Liver (tissue), 9 donors: Measurements from ENCODE around the gene ANXA3. TPM values are rescaled to one million over a fixed set of nuclear protein-coding genes. Genes with fewer than 3 reads are reported as not detected.

Experiments
- DNase-seq: peaks from one replicate; pipeline ENCODE4 v3.0.0-alpha.2; 2017; ENCODE audit warnings: low spot score
- H3K27ac ChIP-seq, 2 donors: one replicate each; pipeline ENCODE4 v1.7.0; 2013; ENCODE audit warnings: inconsistent platforms in 2 of 2, low read length in 2 of 2, control low read depth in 1 of 2, low read depth in 1 of 2, mild to moderate bottlenecking in 1 of 2
- H3K27me3 ChIP-seq, 4 donors: one replicate each; pipeline versions ENCODE4 v1.6.1 to v1.7.0; 2013; ENCODE audit warnings: low read length in 3 of 4, inconsistent platforms in 1 of 4, mild to moderate bottlenecking in 1 of 4, moderate library complexity in 1 of 4; ENCODE audit not compliant: control insufficient read depth in 4 of 4, insufficient read depth in 4 of 4
- H3K36me3 ChIP-seq, 4 donors: one replicate each; pipeline versions ENCODE4 v1.6.1 to v1.7.0; 2013; ENCODE audit warnings: low read length in 3 of 4, mild to moderate bottlenecking in 3 of 4, low read depth in 1 of 4, moderate library complexity in 1 of 4; ENCODE audit not compliant: control insufficient read depth in 4 of 4, insufficient read depth in 3 of 4
- H3K4me1 ChIP-seq, 4 donors: one replicate each; pipeline versions ENCODE4 v1.6.1 to v1.7.0; 2013; ENCODE audit warnings: low read length in 3 of 4, mild to moderate bottlenecking in 3 of 4, moderate library complexity in 1 of 4; ENCODE audit not compliant: control insufficient read depth in 4 of 4, insufficient read depth in 4 of 4
- H3K4me3 ChIP-seq, 3 donors: one replicate each; pipeline versions ENCODE4 v1.6.1 to v1.7.0; 2013; ENCODE audit warnings: low read length in 3 of 3, control low read depth in 1 of 3, low read depth in 1 of 3, mild to moderate bottlenecking in 1 of 3
- H3K9ac ChIP-seq, 2 donors: one replicate each; pipeline ENCODE4 v1.7.0; 2013; ENCODE audit warnings: low read length in 2 of 2, mild to moderate bottlenecking in 2 of 2, moderate library complexity in 2 of 2, control low read depth in 1 of 2, low read depth in 1 of 2
- H3K9me3 ChIP-seq, 4 donors: one replicate each; pipeline versions ENCODE4 v1.6.1 to v1.7.0; 2013; ENCODE audit warnings: low read length in 3 of 4; ENCODE audit not compliant: control insufficient read depth in 4 of 4
- ATF3 ChIP-seq: IDR thresholded peaks from 2 replicates; pipeline ENCODE4 v1.6.1; 2016; ENCODE audit warnings: antibody characterized with exemption
- EGR1 ChIP-seq, 2 donors: IDR thresholded peaks; 2 replicates each; pipeline ENCODE4 v1.6.1; 2016 to 2018; ENCODE audit warnings: antibody characterized with exemption in 2 of 2, low read depth in 2 of 2
- FOXA1 ChIP-seq: IDR thresholded peaks from 2 replicates; pipeline ENCODE4 v1.6.1; 2016; ENCODE audit warnings: antibody characterized with exemption
- FOXA2 ChIP-seq: IDR thresholded peaks from 2 replicates; pipeline ENCODE4 v1.6.1; 2016; ENCODE audit warnings: antibody characterized with exemption
- HNF4G ChIP-seq: IDR thresholded peaks from 2 replicates; pipeline ENCODE4 v1.6.1; 2016; ENCODE audit warnings: antibody characterized with exemption
- JUND ChIP-seq, 2 donors: IDR thresholded peaks; 2 replicates each; pipeline ENCODE4 v1.6.1; 2016; ENCODE audit warnings: antibody characterized with exemption in 2 of 2
- NR2F2 ChIP-seq: IDR thresholded peaks from 2 replicates; pipeline ENCODE4 v1.6.1; 2016; ENCODE audit warnings: antibody characterized with exemption
- TAF1 ChIP-seq: conservative IDR thresholded peaks from 2 replicates; pipeline ENCODE4 v1.6.1; 2016; ENCODE audit warnings: antibody characterized with exemption, mild to moderate bottlenecking
- YY1 ChIP-seq: IDR thresholded peaks from 2 replicates; pipeline ENCODE4 v1.6.1; 2016; ENCODE audit warnings: antibody characterized with exemption, mild to moderate bottlenecking
- ZBTB33 ChIP-seq: IDR thresholded peaks from 2 replicates; pipeline ENCODE4 v1.6.1; 2016; ENCODE audit warnings: antibody characterized with exemption
- WGBS: extraction: QIAGEN DNeasy Blood & Tissue Kit; methylation state at CpG from one replicate; pipeline ENCODE4 v1.1.7; 2013; 5-methylcytosine and 5-hydroxymethylcytosine counted together
- polyA plus RNA-seq, 2 donors: library from polyadenylated mRNA; stranded (reverse) in 1 of 2; unstranded in 1 of 2; fragments of 200-250 nt in 1 of 2; fragments of >200 nt in 1 of 2; fragmentation: Nextera tagmentation in 1 of 2; extraction: Ambion mirVana in 1 of 2; gene quantifications; one replicate each; pipeline versions ENCODE4 v1.2.1 to v1.2.3, GENCODE V29; 2013 to 2015
- total RNA-seq, 2 donors: library from RNA; depleted of rRNA; stranded (reverse); fragments of >200 nt; gene quantifications; one replicate each; pipeline ENCODE4 v1.2.3, GENCODE V29; 2014
- TF ChIP-seq, protein P1 (sequence below): IDR thresholded peaks from 2 replicates; pipeline ENCODE4 v1.6.1; 2016; ENCODE audit warnings: antibody characterized with exemption, mild to moderate bottlenecking
- TF ChIP-seq, protein P2 (sequence below): fragments of 150-350 bp; IDR thresholded peaks from 2 replicates; pipeline ENCODE4 v1.5.1; 2017; ENCODE audit warnings: improper control_type of control experiment, low read depth, low read length; ENCODE audit not compliant: missing input control
- donor health status: healthy.
- donor health status: healthy.
- donor health status: healthy.
- donor health status: healthy.
- donor health status: healthy.

The ANXA3 gene
- total and polyA plus RNA-seq, 4 donors = 1.7 to 16.4 (median 3.4) TPM

- no peak overlapping the region for H3K27ac ChIP-seq
- DNase-seq = no peak
- TF ChIP-seq NR2F2 = no peak
- peak in 1 of 2 donors; percentile 21 for TF ChIP-seq JUND (IDR thresholded peaks at IDR 0.05)
- no peak for TF ChIP-seq YY1
- H3K4me1 ChIP-seq = peaks cover 6 to 10% (median 7%) of the 10 kb centered on the region in 4 donors
- peaks cover 0 to 13% (median 5%) of the 10 kb centered on the region in 4 donors for H3K27me3 ChIP-seq
- H3K36me3 ChIP-seq = no peaks in the 10 kb centered on the region
- WGBS = 44% methylated on average over 10 of the region's 10 CpGs
- no peak overlapping the region for H3K9ac ChIP-seq
- H3K4me3 ChIP-seq = peak overlapping the region in 1 of 3 donors; percentile 51
- H3K9me3 ChIP-seq = no peaks in the 10 kb centered on the region
These were observed 946 bp downstream of the ANXA3 start for GRCh38 chr4:78552389-78553042.

- 74% methylated on average over 3 of the region's 3 CpGs for WGBS
- DNase-seq = no peak
- Histone ChIP-seq H3K27ac (no peak overlapping the region), H3K9ac (no peak overlapping the region), H3K27me3 (peaks cover 0 to 13% (median 5%) of the 10 kb centered on the region in 4 donors), H3K9me3 (no peaks in the 10 kb centered on the region), H3K36me3 (no peaks in the 10 kb centered on the region), H3K4me3 (no peak overlapping the region), H3K4me1 (peaks cover 6 to 10% (median 7%) of the 10 kb centered on the region in 4 donors)
- TF ChIP-seq, protein P1, sequence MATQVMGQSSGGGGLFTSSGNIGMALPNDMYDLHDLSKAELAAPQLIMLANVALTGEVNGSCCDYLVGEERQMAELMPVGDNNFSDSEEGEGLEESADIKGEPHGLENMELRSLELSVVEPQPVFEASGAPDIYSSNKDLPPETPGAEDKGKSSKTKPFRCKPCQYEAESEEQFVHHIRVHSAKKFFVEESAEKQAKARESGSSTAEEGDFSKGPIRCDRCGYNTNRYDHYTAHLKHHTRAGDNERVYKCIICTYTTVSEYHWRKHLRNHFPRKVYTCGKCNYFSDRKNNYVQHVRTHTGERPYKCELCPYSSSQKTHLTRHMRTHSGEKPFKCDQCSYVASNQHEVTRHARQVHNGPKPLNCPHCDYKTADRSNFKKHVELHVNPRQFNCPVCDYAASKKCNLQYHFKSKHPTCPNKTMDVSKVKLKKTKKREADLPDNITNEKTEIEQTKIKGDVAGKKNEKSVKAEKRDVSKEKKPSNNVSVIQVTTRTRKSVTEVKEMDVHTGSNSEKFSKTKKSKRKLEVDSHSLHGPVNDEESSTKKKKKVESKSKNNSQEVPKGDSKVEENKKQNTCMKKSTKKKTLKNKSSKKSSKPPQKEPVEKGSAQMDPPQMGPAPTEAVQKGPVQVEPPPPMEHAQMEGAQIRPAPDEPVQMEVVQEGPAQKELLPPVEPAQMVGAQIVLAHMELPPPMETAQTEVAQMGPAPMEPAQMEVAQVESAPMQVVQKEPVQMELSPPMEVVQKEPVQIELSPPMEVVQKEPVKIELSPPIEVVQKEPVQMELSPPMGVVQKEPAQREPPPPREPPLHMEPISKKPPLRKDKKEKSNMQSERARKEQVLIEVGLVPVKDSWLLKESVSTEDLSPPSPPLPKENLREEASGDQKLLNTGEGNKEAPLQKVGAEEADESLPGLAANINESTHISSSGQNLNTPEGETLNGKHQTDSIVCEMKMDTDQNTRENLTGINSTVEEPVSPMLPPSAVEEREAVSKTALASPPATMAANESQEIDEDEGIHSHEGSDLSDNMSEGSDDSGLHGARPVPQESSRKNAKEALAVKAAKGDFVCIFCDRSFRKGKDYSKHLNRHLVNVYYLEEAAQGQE = no peak
- TF ChIP-seq FOXA1 (no peak), EGR1 (IDR thresholded peaks at IDR 0.05; ENCODE audit: low read depth in 2 of 2) (no peak), ATF3 (no peak), JUND (IDR thresholded peaks at IDR 0.05) (no peak), TAF1 (no peak), ZBTB33 (no peak), HNF4G (no peak), FOXA2 (no peak)
- TF ChIP-seq, protein P2, sequence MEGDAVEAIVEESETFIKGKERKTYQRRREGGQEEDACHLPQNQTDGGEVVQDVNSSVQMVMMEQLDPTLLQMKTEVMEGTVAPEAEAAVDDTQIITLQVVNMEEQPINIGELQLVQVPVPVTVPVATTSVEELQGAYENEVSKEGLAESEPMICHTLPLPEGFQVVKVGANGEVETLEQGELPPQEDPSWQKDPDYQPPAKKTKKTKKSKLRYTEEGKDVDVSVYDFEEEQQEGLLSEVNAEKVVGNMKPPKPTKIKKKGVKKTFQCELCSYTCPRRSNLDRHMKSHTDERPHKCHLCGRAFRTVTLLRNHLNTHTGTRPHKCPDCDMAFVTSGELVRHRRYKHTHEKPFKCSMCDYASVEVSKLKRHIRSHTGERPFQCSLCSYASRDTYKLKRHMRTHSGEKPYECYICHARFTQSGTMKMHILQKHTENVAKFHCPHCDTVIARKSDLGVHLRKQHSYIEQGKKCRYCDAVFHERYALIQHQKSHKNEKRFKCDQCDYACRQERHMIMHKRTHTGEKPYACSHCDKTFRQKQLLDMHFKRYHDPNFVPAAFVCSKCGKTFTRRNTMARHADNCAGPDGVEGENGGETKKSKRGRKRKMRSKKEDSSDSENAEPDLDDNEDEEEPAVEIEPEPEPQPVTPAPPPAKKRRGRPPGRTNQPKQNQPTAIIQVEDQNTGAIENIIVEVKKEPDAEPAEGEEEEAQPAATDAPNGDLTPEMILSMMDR = no peak
These were observed 1.4 kb downstream of the ANXA3 start for GRCh38 chr4:78553043-78553396.
